HT-29 (cell line): ENCODE data around the gene ZNF625. TPM values are rescaled to one million over a fixed set of nuclear protein-coding genes. Genes with fewer than 3 reads are reported as not detected.
"Not testable (repeated sequence)": the region's sequence is repeated elsewhere in the genome, so short reads cannot be mapped to it uniquely, and the experiment has no call there.

Experiments used
- DNase-seq: peaks from one replicate; pipeline ENCODE4 v3.0.0-alpha.2; 2015; ENCODE audit warnings: low spot score
- small RNA-seq: library from RNA; depleted of rRNA; stranded (forward); fragments of <200 nt; gene quantifications from one replicate; pipeline ENCODE3, GENCODE V24; 2014
- total RNA-seq: library from RNA; depleted of rRNA; stranded (reverse); fragments of >200 nt; shearing (Covaris generic); gene quantifications from 2 replicates; pipeline ENCODE4 v1.2.3, GENCODE V29; 2014; rRNA removed

The ZNF625 gene
- total RNA-seq, 1 experiment from 2014 or later: not detected

- no peak for DNase-seq
Observed at GRCh38 chr19:12139269-12139668, 17.3 kb downstream of the ZNF625 start.

GRCh38 chr19:12137221-12137940, 19.2 kb downstream of the ZNF625 start:
- DNase-seq: peak; percentile 7

GRCh38 chr19:12133069-12133468, 23.5 kb downstream of the ZNF625 start:
- no peak for DNase-seq

GRCh38 chr19:12126707-12127106, 29.8 kb downstream of the ZNF625 start:
- DNase-seq: peak; percentile 21

GRCh38 chr19:12117201-12117970, 39.1 kb downstream of the ZNF625 start:
- no peak for DNase-seq

- no peak for DNase-seq
Observed at GRCh38 chr19:12113121-12113520, 43.4 kb downstream of the ZNF625 start.

GRCh38 chr19:12112701-12113100, 43.8 kb downstream of the ZNF625 start:
- DNase-seq: no peak

- DNase-seq: no peak
Observed at GRCh38 chr19:12111943-12112637, 44.4 kb downstream of the ZNF625 start.

- DNase-seq: no peak
Observed at GRCh38 chr19:12111176-12111575, 45.4 kb downstream of the ZNF625 start.

- DNase-seq: not testable (repeated sequence)
Observed at GRCh38 chr19:12103909-12104308, 52.6 kb downstream of the ZNF625 start.

GRCh38 chr19:12098040-12098439, 58.5 kb downstream of the ZNF625 start:
- no peak for DNase-seq

GRCh38 chr19:12095111-12095790, 61.3 kb downstream of the ZNF625 start:
- no peak for DNase-seq

Small RNA genes lying within 50 kb of the gene (small RNA-seq; reads per million reads assigned to genes)
- gene RNA5SP467: not detected

Other genes with a start within 250 kb of the ZNF625 start
- 2.1 and 3.1 TPM in 2 replicates for gene ZNF700, start 231.6 kb downstream of the ZNF625 start, total RNA-seq
- 0.20 and 0.76 TPM in 2 replicates for gene ZNF763, start 191.7 kb downstream of the ZNF625 start, total RNA-seq
- gene ZNF433, start 121.1 kb downstream of the ZNF625 start, total RNA-seq: 0.21 and 0.79 TPM in 2 replicates
- 0.16 TPM in 1 of 2 replicates, not detected in the other for gene ZNF878, start 103.8 kb downstream of the ZNF625 start, total RNA-seq
- gene ZNF844, start 92.0 kb downstream of the ZNF625 start, total RNA-seq: 0.86 and 0.99 TPM in 2 replicates
- 1.1 TPM in 2 replicates for gene ZNF20, start 16.4 kb downstream of the ZNF625 start, total RNA-seq
- gene ZNF136, start 6.4 kb upstream of the ZNF625 start, total RNA-seq: 0.39 and 0.61 TPM in 2 replicates
- gene ZNF44, start 138.1 kb upstream of the ZNF625 start, total RNA-seq: 0.94 and 3.0 TPM in 2 replicates
- gene ZNF563, start 176.9 kb upstream of the ZNF625 start, total RNA-seq: 0.25 and 0.70 TPM in 2 replicates
- 0.03 and 0.05 TPM in 2 replicates for gene ZNF442, start 208.9 kb upstream of the ZNF625 start, total RNA-seq
- gene ZNF799, start 244.5 kb upstream of the ZNF625 start, total RNA-seq: 2.4 and 5.4 TPM in 2 replicates